ENCODE measurements around the gene POU2AF2.
"Not testable (repeated sequence)": the region's sequence is repeated elsewhere in the genome, so short reads cannot be mapped to it uniquely, and the experiment has no call there.

POU2AF2 gene

DNA sequence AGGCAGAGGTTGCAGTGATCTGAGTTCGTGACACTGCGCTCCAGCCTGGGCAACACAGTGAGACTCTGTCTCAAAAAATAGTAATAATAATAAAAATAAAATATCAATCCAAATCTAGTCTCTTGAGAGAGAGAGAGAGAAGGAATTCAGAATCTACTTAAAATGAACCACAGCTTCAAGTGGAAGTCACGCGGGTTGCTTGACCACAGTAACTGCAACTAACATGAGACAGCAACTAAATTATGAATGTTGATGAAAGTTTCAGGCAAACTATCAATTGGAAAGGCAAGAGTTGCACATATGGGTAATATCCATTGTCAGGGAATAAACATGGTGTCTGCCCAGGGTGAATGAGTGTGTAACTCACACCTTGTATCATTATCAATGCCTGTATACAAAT is 12.5 kb downstream of the POU2AF2 start:
- DNase-seq (ENCODE audit: low read depth in 2 of 2), result no peak

DNA sequence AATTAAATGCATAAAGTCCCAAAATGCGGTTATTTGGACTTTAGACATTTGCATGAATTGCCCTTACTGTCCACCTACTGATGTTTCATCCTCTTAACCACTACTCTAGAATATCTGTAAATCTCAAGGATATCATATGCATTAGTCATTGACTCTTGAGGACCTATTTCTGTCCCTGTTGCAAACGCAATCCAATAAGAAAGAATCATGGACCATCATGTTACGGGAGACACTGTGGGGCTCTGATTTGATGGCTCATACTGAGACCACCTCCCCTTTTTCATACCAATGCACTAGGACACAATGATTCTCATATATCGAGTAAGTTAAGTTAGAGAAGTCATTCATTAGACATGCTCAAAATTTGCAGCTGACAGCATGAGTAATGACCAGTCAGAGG is 14.4 kb downstream of the POU2AF2 start:
- no peak for DNase-seq (ENCODE audit: low read depth in 2 of 2)

DNA sequence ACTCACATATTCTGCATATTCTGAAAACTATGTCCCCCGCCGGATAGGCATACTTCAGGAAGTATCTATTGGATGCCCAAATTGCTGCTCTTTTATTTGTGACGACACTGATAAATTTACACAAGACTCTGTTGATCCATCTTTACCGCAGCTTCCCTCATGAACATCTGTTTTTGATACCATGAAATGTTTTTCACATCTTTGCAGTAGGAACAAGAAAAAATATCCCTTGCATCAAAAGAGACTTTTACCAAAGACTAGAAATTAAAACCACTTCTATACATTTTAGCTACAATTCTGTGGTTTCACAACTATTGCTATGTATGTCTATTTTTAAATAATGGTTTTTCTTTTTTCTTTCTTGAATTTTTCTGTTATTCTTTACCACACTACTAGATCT is 15.3 kb downstream of the POU2AF2 start:
- DNase-seq (ENCODE audit: low read depth in 2 of 2), result no peak

DNA sequence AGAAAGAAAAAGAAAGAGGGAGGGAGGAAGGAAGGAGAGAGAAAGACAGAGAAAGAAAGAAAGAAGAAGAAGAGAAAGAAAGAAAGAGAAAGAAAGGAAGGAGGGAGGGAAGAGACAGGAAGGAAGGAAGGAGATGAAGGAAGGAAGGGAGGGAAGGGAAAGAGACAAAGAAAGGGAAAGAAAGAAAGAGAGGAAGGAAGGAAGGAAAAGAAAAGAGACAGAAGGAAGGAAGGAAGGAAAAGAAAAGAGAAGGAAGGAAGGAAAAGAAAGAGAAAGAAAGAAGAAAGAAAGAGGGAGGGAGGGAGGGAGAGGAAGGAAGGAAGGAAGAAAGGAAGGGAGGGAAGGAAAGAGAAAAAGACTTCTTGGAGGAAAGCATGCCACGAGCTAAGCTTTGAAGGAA is 19.1 kb downstream of the POU2AF2 start:
- DNase-seq (ENCODE audit: low read depth in 2 of 2), result no peak

DNA sequence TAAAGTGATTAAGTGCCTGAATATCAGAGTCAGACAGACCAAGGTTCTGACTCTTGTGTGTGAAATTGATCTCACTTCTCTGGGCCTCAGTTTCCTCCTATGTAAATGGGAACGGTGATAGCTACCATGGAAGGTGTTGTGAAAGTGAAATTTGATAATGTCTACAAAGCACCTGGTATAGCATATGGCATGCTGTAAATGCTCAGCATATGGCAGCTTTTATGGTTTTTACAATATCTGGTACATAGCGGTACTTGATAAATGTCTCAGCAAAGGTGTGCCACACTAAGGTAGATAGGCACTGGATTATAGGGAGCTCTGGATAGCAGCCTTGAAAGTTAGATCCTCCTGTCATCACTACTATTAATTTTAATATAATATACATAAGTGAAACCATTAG is 19.9 kb downstream of the POU2AF2 start:
- no peak for DNase-seq (ENCODE audit: low read depth in 2 of 2)

DNA sequence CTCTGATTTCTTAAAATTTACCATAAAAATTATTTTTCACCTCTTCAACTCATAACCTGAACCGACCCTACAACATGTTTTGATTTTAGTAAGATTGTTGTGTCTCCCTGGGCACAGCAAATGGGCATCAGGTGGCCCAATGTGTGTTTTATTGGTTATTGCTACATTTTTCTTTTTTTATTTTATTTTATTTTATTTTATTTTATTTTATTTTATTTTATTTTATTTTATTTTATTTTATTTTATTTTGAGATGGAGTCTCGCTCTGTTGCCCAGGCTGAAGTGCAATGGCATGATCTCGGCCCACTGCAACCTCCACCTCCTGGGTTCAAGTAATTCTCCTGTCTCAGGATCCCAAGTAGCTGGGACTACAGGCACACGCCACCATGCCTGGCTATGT is 22.8 kb downstream of the POU2AF2 start:
- DNase-seq (ENCODE audit: low read depth in 2 of 2), result not testable (repeated sequence)

DNA sequence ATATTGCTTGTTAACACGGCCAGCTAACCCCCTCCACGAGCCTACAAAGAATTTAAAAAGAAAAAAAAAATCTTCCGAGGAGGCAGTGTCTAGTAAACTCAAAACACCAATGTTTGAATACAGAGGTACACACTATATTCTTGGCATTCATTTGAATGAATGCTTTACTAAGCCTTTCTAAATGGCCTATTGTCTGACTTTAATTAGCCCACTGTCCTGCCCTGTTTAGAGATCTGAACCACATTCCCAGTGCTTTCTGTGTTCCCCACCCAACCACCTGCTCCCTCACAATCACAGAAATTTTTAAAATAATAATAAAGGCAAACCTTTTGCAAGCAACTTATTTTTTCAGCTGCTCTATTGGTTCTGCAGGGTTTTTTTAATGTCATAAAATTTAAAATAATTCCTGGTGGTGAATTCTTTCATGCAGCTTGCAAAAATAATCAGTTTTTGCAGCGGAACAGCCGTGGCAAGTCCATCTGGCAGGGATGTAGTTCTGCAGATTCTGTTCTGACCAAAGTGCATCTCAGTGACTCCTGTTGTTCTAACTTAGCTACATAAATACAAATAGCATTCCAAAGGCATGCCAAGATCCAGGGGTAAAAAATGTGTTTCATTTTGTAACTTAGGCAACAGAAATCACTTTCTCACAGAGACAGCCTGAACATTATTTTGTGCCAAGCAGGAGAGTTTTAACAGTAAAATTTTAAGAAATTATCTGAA is 23.8 kb downstream of the POU2AF2 start:
- no peak for DNase-seq (ENCODE audit: low read depth in 2 of 2)

DNA sequence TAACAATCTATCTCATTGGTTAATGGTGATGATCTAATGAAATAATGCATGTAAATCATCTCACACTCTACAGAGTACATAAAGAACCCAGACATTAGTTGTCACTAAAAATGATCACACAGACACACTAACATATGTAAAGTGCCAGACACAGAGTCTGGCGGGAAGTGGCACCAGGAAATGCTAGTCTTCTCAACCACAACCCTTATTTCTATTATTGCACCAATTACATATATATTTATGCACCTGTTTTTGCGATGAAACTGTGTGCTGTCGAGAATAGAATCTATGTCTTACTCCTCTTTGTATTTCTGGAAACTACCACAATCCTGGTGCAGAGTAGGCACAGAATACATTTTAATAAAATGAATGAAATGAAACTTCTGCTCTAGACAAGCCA is 26.9 kb downstream of the POU2AF2 start:
- no peak for DNase-seq (ENCODE audit: low read depth in 2 of 2)

DNA sequence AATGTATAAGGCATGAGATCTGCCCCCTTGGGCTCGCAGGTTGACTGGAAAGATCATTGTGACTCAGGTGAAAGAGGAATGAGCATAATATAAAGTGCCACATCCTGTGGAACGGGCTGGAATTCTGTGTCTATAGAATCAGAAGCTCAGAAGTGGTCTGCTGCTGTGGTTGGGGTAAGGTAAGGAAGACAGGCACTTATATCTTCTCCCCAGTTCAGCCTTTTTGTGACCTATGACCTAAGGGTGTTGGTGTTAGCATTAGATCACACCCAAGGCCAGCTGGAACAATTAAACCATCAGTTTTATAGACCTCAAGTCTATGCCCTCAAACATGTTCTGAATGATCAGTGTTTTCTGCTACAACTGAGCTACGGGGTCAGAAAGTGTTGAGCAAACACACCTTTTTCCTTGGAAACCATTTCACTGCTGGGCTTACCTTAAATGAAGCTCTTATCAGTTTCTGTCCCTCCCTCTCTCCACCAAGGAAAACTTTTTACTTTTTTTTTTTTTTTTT is 37.1 kb downstream of the POU2AF2 start:
- no peak for DNase-seq (ENCODE audit: low read depth in 2 of 2)

DNA sequence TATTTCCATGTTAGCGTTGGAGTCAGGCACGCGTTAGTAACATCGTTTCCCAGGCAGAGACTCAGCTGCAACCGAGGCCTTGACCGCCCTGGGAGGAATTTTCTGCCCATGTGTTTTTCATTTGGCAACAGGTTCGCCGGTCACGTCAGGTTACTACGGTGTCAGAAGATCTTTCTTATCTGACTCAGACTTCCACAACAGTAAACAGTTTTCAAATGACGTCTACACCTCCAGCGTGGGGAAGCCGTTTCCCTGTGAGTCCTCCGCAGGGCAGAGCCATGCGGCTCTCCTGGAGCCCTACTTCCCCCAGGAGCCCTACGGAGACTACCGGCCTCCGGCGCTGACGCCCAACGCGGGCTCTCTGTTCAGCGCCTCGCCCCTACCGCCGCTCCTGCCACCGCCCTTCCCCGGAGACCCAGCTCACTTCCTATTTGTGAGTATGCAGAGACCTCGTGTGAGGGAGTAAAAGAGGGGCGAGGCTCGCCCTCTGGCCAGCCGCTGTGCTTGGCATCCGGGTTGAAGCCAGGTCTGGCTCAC is 38.5 kb downstream of the POU2AF2 start:
- DNase-seq (ENCODE audit: low read depth in 2 of 2), result no peak

DNA sequence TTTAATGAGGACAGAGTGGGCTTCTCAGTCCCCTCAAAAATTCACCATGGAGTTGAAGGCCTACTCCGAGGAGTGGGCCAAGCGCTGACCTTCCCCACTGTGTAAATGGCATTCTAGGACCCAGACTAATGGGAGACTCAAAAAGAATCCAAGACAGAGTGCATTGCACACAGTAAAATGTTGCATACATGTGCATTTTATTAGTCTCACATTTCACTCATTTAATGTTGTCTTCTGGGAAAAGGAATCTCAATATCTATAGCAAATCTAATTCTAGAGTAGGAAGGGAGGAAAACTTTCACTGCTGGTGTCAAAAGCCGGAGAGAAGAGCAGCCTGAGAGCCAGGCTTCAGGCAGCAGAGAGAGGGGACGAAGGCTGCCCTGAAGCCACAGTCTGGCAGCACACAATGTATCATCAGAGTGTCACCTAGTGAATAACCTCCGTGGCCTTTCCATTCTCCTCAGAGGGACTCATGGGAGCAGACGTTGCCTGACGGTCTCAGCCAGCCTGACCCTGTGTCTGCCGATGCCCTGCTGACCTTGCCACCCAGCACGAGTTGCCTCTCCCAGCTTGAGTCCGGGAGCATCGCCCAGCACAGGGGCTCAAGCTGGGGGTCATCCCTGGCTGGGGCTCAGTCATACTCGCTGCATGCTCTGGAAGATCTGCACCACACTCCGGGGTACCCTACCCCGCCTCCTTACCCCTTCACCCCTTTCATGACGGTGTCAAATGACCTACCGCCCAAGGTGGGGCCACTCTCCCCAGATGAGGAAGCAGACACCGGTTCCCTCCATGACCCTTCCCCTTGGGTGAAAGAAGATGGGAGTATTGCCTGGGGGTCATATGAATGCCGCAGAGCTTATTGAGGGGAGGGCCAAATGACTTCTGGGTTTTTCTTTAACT is 39.9 kb downstream of the POU2AF2 start:
- no peak for DNase-seq (ENCODE audit: low read depth in 2 of 2)

DNA sequence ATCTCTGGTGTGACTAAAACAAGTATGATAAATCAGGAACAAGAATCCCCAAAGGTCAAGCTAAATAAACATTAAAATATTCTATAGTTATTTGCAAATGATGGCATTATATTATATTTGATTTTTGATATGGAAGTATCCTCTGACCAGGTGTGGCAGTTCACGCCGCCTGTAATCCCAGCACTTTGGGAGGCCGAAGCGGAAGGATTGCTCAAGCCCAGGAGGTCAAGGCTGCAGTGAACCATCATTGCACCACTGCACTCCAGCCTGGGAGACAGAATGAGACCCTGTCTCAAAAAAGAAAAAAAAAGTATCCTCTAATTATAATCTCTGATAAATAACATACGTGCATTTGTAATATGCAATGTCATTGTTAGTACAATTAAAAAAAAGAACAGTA is 46.2 kb downstream of the POU2AF2 start:
- DNase-seq (ENCODE audit: low read depth in 2 of 2), result no peak

DNA sequence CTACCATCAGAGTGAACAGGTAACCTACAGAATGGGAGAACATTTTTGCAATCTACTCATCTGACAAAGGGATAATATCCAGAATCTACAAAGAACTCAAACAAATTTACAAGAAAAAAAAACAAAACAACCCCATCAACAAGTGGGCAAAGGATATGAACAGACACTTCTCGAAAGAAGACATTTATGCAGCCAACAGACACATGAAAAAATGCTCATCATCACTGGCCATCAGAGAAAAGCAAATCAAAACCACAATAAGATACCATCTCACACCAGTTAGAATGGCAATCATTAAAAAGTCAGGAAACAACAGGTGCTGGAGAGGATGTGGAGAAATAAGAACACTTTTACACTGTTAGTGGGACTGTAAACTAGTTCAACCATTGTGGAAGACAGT is 46.9 kb downstream of the POU2AF2 start:
- DNase-seq (ENCODE audit: low read depth in 2 of 2), result not testable (repeated sequence)

DNA sequence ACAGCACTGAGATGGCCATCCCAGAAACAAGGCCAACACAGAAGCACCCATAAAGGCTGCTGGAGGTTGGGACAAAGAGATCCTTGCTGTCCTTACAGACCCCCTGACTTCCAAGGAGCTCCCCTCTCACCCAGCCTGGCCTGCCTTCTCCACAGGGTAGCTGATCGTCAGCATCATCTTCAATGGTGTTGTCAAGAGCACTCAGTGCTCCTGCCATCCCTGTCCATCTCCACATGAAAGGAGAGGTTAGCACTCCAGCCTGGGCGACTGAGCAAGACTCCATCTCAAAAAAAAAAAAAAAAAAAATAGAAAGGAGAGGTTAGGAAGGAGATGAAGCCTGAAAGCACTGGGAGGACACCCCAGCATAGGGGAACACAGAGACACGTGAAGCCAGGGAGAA is 50.7 kb downstream of the POU2AF2 start:
- no peak for DNase-seq (ENCODE audit: low read depth in 2 of 2)

DNA sequence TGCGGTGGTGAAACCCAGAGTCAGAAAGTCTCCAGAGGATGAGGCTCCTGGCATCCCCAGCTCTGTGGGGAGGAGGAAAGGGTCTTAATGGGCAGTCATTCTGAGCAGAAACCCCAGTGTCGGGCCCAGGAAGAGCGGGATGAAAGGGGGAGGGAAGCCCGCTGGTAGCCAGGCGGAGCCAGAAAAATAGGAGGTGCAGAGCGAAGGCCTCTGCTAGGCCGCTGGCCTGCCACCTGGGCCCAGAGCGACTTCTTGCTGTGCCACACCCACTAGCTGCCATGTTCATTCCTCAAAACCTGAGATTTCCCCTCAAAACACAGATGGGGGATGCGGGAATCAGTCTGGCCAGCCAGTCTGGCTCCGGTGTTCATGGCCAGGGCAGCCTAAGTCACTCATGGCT is 52.2 kb downstream of the POU2AF2 start:
- DNase-seq (ENCODE audit: low read depth in 2 of 2), result no peak

DNA sequence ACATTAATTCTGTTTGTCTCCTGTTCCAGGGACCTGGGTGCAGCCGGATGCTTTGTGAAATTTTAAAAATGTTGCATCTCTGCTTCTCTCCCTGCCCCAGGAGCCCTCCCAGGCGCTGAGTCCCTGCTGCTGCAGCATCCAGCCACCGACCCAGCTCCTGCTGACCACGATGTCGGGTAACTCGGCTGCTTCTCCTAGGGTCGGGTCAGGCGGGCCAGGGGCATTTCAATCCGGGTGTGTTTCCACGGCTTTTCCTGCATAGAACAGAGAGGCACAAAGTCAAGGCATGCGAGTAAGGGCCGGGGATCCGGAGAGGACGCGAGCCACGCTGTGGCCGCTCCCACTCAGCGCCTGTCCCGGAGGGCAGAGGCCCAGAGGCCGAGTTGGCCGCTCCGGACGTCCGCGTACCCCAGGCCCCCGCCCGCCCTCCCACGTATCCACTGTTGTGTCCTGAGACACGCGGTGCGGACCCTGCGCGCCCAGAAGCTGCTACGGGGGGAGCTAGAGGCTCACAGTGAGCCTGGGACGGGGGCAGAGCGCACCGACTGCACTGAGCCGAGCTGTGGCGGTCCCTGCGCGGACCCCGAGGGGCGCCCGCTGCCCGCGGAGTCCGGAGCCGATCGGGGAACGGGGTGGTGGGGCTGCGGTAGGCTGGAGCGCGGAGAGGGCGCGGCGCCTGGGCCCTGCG is 53.0 kb downstream of the POU2AF2 start, which contains the start of gene POU2AF3:
Gene POU2AF3, plus strand, starts transcription at position 134 of the 688 bp plus-strand sequence. Its CDS starts 36 bp downstream, at position 170.
- DNase-seq (ENCODE audit: low read depth in 2 of 2), result no peak

DNA sequence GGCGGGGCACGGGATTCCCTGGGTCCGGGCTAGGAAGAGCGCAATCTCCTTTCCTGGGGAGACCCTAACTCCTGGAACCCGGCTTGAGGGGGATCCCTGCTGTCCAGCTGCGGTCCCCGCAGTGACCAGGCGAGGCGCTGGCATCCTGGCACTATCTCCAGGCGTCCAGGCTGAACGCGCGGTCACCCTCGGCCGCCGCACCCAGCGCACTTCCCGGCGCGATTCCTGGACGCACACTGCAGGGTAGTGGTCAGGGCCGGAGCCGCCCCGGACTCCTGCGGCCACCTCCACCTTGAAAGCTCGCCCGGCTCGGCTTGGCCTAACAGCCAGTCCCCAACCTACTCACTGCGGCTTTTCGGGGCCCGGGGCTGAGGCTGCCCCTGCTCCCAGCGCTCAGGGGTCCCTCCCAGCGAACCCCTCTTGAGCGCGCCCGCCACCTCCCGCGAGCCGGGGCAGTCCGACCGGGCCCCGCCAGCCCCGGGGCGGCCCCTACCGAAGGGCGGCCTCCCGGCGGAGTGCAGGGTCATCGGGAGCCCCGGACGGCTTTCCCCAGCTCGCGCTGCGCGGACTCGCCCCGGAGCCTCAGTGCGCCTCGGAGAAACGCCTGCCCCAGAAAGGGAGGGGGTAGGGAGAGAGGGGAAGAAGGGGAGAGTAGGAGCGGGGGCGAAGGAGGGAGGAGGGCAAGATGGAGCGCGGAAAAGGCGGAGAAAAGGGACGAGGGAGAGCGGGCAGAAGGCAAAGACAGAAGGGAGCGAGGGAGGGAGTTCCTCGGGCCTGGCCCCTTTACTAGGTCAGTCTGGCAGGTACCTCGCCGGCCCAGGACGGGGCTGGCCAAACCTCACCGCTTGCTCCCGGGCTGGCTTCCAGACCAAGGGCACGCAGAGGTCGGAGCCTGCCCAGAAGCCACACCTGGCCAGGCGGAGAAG is 53.8 kb downstream of the POU2AF2 start:
- no peak for DNase-seq (ENCODE audit: low read depth in 2 of 2)

DNA sequence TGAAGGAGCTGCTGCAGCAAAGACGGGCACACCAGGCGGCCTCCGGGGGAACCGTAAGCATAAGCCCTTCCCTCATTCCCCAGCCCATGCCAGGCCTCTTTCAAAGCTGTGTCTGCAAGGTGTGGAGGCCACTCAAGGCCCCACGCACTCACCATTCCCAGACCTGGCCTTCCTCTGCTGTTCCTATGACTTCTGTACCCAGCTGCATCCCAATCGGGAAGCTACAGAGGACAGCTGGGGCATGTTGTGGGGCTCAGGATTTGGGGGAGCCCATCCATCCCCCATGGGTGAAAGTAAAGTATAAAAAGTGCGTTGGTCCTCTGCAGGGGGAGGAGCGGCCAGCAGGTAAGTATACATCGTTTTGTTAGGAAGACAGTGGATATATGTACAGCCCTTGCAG is 55.0 kb downstream of the POU2AF2 start:
- DNase-seq (ENCODE audit: low read depth in 2 of 2), result no peak

DNA sequence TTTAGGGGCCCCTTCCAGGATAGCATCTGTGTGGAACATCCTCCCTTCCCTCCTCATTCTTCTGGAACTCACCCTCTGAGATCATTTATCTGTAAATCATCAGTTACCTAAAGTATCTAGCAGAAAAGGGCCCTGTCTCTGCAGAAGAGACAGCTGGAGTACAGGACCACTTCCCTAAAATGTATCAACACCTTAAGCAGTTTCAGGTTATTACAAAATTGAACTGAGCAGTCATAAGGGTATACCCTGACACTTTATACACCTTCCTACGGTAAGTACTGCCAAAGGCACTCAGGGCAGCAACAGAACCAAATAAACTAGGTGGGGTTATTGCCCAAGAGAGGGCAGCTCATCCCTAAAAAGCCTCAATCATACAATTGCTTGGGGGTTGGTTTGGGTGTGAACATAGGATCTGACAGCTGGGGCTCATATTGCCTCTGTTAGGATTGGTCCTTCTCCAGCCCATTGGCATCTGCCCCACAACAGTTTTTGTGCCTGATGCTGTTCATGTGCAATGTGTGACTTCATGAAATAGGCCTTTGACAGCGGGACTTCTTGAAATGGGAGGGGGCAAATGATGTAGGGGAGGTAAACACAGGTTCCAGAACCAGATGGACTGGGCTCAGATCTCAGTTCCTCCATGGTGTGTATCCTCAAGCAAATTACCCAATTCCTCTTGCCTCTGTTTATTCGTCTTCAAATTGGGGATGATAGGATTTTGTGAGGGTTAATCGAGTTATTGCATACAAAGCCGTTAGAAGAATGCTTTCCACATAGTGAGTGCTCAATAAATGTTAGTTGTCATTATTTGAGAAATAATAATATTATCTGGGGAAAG is 55.7 kb downstream of the POU2AF2 start:
- DNase-seq (ENCODE audit: low read depth in 2 of 2), result no peak

DNA sequence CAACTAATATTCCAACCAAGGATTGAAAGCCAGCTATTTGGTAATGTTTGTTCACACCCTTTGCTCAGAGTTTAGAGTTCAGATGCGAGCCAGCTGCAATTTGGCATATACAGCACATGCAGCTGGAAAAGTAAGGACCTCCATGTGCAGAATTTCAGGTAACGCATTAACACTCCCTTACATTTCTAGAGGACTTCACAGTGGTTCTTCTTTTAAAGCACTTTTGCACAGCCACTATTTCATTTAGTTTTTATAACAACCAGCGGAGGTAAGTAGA is 56.3 kb downstream of the POU2AF2 start:
- DNase-seq (ENCODE audit: low read depth in 2 of 2), result no peak

Data from activated CD8-positive, alpha-beta memory T cell treated with anti-CD3 and anti-CD28 coated beads for 4 hours (primary cell).